B cell (primary cell): ENCODE data around the gene DDB1. TPM values are rescaled to one million over a fixed set of nuclear protein-coding genes. Genes with fewer than 3 reads are reported as not detected.

Experiments used
- ATAC-seq: fragments of 200-7000 bp; cut with Tn5 transposase; one replicate; pipeline ENCODE4 v1.10.0; 2021; ENCODE audit warnings: low read depth, mild to moderate bottlenecking, moderate number of reproducible peaks, moderate library complexity
- CTCF ChIA-PET: fragments of 350-600 bp; sonication (Branson Sonifier 250); formaldehyde crosslinking; loops from one replicate; lab custom pipeline; 2021; ENCODE audit warnings: antibody characterized with exemption, inconsistent platforms; lab: Charles Lee
- POLR2A ChIA-PET: fragments of 350-600 bp; sonication (Branson Sonifier 250); formaldehyde crosslinking; loops from one replicate; lab custom pipeline; 2021; ENCODE audit warnings: antibody characterized with exemption; lab: Charles Lee
- DNase-seq: peaks from one replicate; pipeline ENCODE4 v3.0.0; 2013
- H2AFZ ChIP-seq: 2 replicates; pipeline ENCODE4 v1.6.1; 2012; ENCODE audit warnings: mild to moderate bottlenecking, low read depth, low read length; ENCODE audit not compliant: insufficient read depth, poor library complexity, severe bottlenecking
- H3K27ac ChIP-seq, 2 donors: 1 replicate in 1 of 2; 2 replicates in 1 of 2; pipeline ENCODE4 v1.5.1; 2012 to 2013; ENCODE audit warnings: low read length in 2 of 2, mild to moderate bottlenecking in 2 of 2, moderate library complexity in 1 of 2
- H3K27me3 ChIP-seq, 4 experiments: fragments of 200-600 bp in 1 of 4; sonication (generic) in 1 of 4; replicated peaks in 1 of 4; 1 replicate in 2 of 4; 2 replicates in 2 of 4; pipeline versions ENCODE4 v1.6.1 to v1.7.0; 2013 to 2016; ENCODE audit warnings: low read length in 3 of 4, mild to moderate bottlenecking in 2 of 4, mixed read lengths in 1 of 4, moderate library complexity in 1 of 4; ENCODE audit not compliant: insufficient read depth in 4 of 4, control insufficient read depth in 3 of 4; ENCODE audit errors: control extremely low read depth in 1 of 4
- H3K36me3 ChIP-seq, 2 experiments: replicated peaks in 1 of 2; 1 replicate in 1 of 2; 2 replicates in 1 of 2; pipeline versions ENCODE4 v1.6.1 to v1.7.1; 2013; ENCODE audit warnings: low read length in 1 of 2; ENCODE audit not compliant: insufficient read depth in 2 of 2, control insufficient read depth in 1 of 2; ENCODE audit errors: control extremely low read depth in 1 of 2, extremely low read depth in 1 of 2
- H3K4me1 ChIP-seq, 2 donors: fragments of 200-600 bp in 1 of 2; sonication (generic) in 1 of 2; 1 replicate in 1 of 2; 2 replicates in 1 of 2; pipeline versions ENCODE4 v1.5.1 to v1.6.1; 2013 to 2017; ENCODE audit warnings: low read length in 2 of 2; ENCODE audit not compliant: control insufficient read depth in 2 of 2, insufficient read depth in 2 of 2
- H3K4me2 ChIP-seq: replicated peaks from 2 replicates; pipeline ENCODE3; 2012; ENCODE audit warnings: mild to moderate bottlenecking, low read depth, low read length; ENCODE audit not compliant: poor library complexity, severe bottlenecking
- H3K4me3 ChIP-seq, 5 experiments: fragments of 200-600 bp in 1 of 5; sonication (generic) in 1 of 5; 1 replicate in 3 of 5; 2 replicates in 2 of 5; pipeline versions ENCODE4 v1.5.1 to v1.7.0; 2011 to 2016; ENCODE audit warnings: low read length in 4 of 5, mild to moderate bottlenecking in 4 of 5, low read depth in 2 of 5, control low read depth in 1 of 5, moderate library complexity in 1 of 5; ENCODE audit not compliant: insufficient read depth in 1 of 5; ENCODE audit errors: control extremely low read depth in 1 of 5, extremely low read depth in 1 of 5
- H3K79me2 ChIP-seq: fragments of 200-600 bp; sonication (generic); one replicate; pipeline ENCODE4 v1.6.0; 2016; ENCODE audit warnings: low read length; ENCODE audit not compliant: control insufficient read depth, insufficient read depth
- H3K9ac ChIP-seq: fragments of 200-600 bp; sonication (generic); 2 replicates; pipeline ENCODE4 v1.6.1; 2017; ENCODE audit warnings: mild to moderate bottlenecking, low read length, moderate library complexity
- H3K9me3 ChIP-seq, 3 donors: one replicate each; pipeline versions ENCODE4 v1.6.1 to v1.7.1; 2013; ENCODE audit warnings: low read length in 2 of 3; ENCODE audit not compliant: control insufficient read depth in 2 of 3, insufficient read depth in 1 of 3; ENCODE audit errors: control extremely low read depth in 1 of 3
- H4K20me1 ChIP-seq: 2 replicates; pipeline ENCODE4 v1.6.0; 2012; ENCODE audit warnings: mild to moderate bottlenecking, low read length; ENCODE audit not compliant: insufficient read depth, control insufficient read depth, poor library complexity, severe bottlenecking
- H3K27ac Mint-ChIP-seq: one replicate; pipeline ENCODE4 v1.8.0; 2021; ENCODE audit warnings: mixed read lengths
- H3K27me3 Mint-ChIP-seq: one replicate; pipeline ENCODE4 v1.8.0; 2021; ENCODE audit warnings: mixed read lengths
- H3K4me1 Mint-ChIP-seq: one replicate; pipeline ENCODE4 v1.8.0; 2021; ENCODE audit warnings: mixed read lengths
- H3K4me3 Mint-ChIP-seq: one replicate; pipeline ENCODE4 v1.8.0; 2021; ENCODE audit warnings: mixed read lengths
- H3K9me3 Mint-ChIP-seq: one replicate; pipeline ENCODE4 v1.8.0; 2022; ENCODE audit warnings: mixed read lengths; ENCODE audit not compliant: insufficient read depth
- EZH2 ChIP-seq: IDR thresholded peaks from 2 replicates; pipeline ENCODE4 v1.6.1; 2012; ENCODE audit warnings: borderline replicate concordance, low read depth, mild to moderate bottlenecking, moderate library complexity, low read length; ENCODE audit not compliant: insufficient read depth, poor library complexity, severe bottlenecking
- WGBS: methylation state at CpG from one replicate; pipeline ENCODE4 v1.1.5; 2013; ENCODE audit warnings: missing lambda C conversion rate; ENCODE audit not compliant: insufficient coverage; 5-methylcytosine and 5-hydroxymethylcytosine counted together
- intact Hi-C: fragments of 100-400 bp; cut with micrococcal nuclease; formaldehyde crosslinking; loops from one replicate; pipeline ENCODE4 v1.10.0; 2022
- polyA plus RNA-seq: library from polyadenylated mRNA; depleted of rRNA; stranded (reverse); fragments of >200 nt; gene quantifications from 2 replicates; pipeline ENCODE4 v1.2.3, GENCODE V29; 2012
- total RNA-seq, 2 donors: library from RNA; stranded (reverse); fragments of 120-200 nt in 1 of 2; gene quantifications; 1 replicate in 1 of 2; 2 replicates in 1 of 2; pipeline versions ENCODE4 v1.2.3 to v1.2.4, GENCODE V29; 2013 to 2022
- TF ChIP-seq, protein P1 (sequence below): fragments of 200-600 bp; IDR thresholded peaks from one replicate; pipeline ENCODE4 v1.8.0; 2022; ENCODE audit warnings: antibody characterized with exemption, mild to moderate bottlenecking

Gene DDB1
- total and polyA plus RNA-seq, 2 donors (not counting 1 experiment from before 2014, with no cell fraction given): 52.4 to 155 TPM

DNA sequence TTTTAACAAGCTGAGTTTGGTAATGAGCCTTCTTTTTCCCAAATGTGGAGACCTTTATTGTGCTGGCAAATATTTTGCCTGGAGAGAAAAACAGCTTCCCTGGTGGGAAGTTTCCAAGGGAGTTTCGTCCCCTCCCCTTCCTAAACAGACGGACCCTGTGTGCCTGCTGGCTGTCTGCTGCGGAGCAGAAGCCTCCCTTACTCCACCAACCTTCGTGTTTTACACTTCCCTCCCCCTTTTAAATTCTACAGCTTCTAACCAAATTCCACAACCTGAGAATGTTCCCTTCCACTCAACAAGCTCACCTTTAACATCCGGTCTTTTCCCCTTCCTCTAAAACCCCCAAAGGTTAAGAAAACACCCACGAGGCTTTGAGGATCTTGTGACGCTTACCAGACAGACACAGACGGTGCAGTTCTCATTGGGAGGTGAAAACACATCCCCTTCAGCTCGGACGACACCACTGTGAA is 54.9 kb downstream of the DDB1 start:
- CTCF ChIA-PET: no interaction called here
- 93% methylated on average over 8 of the region's 10 CpGs for WGBS

DNA sequence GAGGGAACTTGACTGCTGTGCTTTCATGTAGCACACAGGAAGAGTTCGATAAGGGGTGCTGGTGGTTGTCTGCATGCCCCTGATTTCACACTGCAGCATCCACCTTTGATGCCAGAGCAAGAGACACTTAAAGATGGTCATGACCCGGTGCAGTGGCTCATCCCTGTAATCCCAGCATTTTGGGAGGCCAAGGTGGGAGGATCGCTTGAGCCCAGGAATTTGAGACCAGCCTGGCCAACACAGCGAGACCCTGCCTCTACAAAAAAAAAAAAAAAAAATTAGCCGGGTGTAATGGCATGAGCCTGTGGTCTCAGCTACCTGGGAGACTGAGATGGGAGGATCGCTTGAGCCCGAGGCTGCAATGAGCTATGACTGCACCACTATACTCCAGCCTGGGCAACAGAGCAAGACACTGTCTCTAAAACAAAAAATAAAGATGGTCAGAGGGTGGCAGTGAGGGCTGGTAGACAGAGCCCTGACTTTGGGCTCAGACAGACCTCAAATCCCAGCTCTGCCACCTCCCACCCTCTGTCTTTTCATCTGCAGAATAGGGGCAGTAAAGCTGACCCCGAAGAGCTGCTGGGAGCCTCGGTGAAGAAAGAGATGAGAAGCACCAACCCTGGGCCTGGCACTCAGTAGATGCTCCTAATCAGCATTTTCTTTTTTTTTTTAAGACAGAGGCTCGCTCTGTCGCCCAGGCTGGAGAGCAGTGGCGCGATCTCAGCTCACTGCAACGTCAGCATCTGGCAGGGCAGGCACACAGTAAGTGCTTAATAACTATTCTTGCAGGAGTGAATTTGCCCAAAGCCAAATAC is 55.5 kb downstream of the DDB1 start:
- Mint-ChIP-seq H3K27me3 (no peaks in the 10 kb centered on the region), H3K4me3 (no peak overlapping the region), H3K9me3 (no peaks in the 10 kb centered on the region), H3K4me1 (no peaks in the 10 kb centered on the region), H3K27ac (no peak overlapping the region)
- no peaks in the 10 kb centered on the region for H3K9me3 ChIP-seq
- WGBS: 100% methylated on average over 5 of the region's 14 CpGs
- CTCF ChIA-PET: no interaction called here
- H3K9ac ChIP-seq: no peak overlapping the region
- no peak overlapping the region for H3K27ac ChIP-seq
- H3K79me2 ChIP-seq: no peaks in the 10 kb centered on the region
- no peak for ATAC-seq
- H3K36me3 ChIP-seq: no peaks in the 10 kb centered on the region
- H2AFZ ChIP-seq: no peak overlapping the region
- TF ChIP-seq, protein P1, sequence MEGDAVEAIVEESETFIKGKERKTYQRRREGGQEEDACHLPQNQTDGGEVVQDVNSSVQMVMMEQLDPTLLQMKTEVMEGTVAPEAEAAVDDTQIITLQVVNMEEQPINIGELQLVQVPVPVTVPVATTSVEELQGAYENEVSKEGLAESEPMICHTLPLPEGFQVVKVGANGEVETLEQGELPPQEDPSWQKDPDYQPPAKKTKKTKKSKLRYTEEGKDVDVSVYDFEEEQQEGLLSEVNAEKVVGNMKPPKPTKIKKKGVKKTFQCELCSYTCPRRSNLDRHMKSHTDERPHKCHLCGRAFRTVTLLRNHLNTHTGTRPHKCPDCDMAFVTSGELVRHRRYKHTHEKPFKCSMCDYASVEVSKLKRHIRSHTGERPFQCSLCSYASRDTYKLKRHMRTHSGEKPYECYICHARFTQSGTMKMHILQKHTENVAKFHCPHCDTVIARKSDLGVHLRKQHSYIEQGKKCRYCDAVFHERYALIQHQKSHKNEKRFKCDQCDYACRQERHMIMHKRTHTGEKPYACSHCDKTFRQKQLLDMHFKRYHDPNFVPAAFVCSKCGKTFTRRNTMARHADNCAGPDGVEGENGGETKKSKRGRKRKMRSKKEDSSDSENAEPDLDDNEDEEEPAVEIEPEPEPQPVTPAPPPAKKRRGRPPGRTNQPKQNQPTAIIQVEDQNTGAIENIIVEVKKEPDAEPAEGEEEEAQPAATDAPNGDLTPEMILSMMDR: no peak
- TF ChIP-seq EZH2: no peak
- no peak overlapping the region for H3K4me3 ChIP-seq
- POLR2A ChIA-PET: interaction anchor here (0.7 kb wide), 1 partner anchor 46 kb away, joined by 4 read pairs; no protein-coding TSS in a partner anchor
- no peaks in the 10 kb centered on the region for H3K4me1 ChIP-seq
- no peak overlapping the region for H3K4me2 ChIP-seq
- H3K27me3 ChIP-seq: no peaks in the 10 kb centered on the region
- intact Hi-C loops: no loop called here
- H4K20me1 ChIP-seq: no peaks in the 10 kb centered on the region
- DNase-seq: no peak

More for the DNA sequence above, 54.9 kb downstream of the DDB1 start:
- TF ChIP-seq, protein P1: no peak
- no peak for TF ChIP-seq EZH2
- Histone ChIP-seq H4K20me1 (no peaks in the 10 kb centered on the region), H3K4me3 (no peak overlapping the region), H3K27me3 (no peaks in the 10 kb centered on the region), H2AFZ (no peak overlapping the region), H3K79me2 (no peaks in the 10 kb centered on the region), H3K9me3 (no peaks in the 10 kb centered on the region), H3K36me3 (no peaks in the 10 kb centered on the region), H3K4me1 (no peaks in the 10 kb centered on the region), H3K9ac (no peak overlapping the region), H3K27ac (no peak overlapping the region), H3K4me2 (no peak overlapping the region)
- no peaks in the 10 kb centered on the region for H3K27me3 Mint-ChIP-seq
- intact Hi-C loops: no loop called here
- DNase-seq (no peak), ATAC-seq (no peak)
- POLR2A ChIA-PET: interaction anchor here (0.7 kb wide), 1 partner anchor 45 kb away, joined by 4 read pairs; no protein-coding TSS in a partner anchor
- H3K27ac Mint-ChIP-seq: no peak overlapping the region
- H3K4me1 Mint-ChIP-seq: no peaks in the 10 kb centered on the region
- no peak overlapping the region for H3K4me3 Mint-ChIP-seq
- H3K9me3 Mint-ChIP-seq: no peaks in the 10 kb centered on the region
